ENCODE data around the gene VEPH1.

Gene VEPH1

GRCh38 chr3:157370867-157371266, 132.3 kb downstream of the VEPH1 start:
- Histone ChIP-seq H3K27ac (no peak overlapping the region), H3K4me3 (ENCODE audit: low read depth in 1 of 2, low read length in 1 of 2) (no peak overlapping the region), H3K27me3 (no peaks in the 10 kb centered on the region), H3K36me3 (no peaks in the 10 kb centered on the region), H3K4me1 (ENCODE audit: control insufficient read depth in 1 of 2, insufficient read depth in 1 of 2, low read depth in 1 of 2, low read length in 1 of 2) (no peaks in the 10 kb centered on the region), H3K9me3 (no peaks in the 10 kb centered on the region)
- TF ChIP-seq CTCF (IDR thresholded peaks at IDR 0.05): no peak

GRCh38 chr3:157369727-157370421, 133.3 kb downstream of the VEPH1 start:
- H3K9me3 ChIP-seq: no peaks in the 10 kb centered on the region
- no peak overlapping the region for H3K4me3 ChIP-seq (ENCODE audit: low read depth in 1 of 2, low read length in 1 of 2)
- TF ChIP-seq CTCF (IDR thresholded peaks at IDR 0.05): no peak
- H3K36me3 ChIP-seq: no peaks in the 10 kb centered on the region
- no peak overlapping the region for H3K27ac ChIP-seq
- H3K4me1 ChIP-seq (ENCODE audit: control insufficient read depth in 1 of 2, insufficient read depth in 1 of 2, low read depth in 1 of 2, low read length in 1 of 2): no peaks in the 10 kb centered on the region
- H3K27me3 ChIP-seq: no peaks in the 10 kb centered on the region

GRCh38 chr3:157368171-157368570, 135.0 kb downstream of the VEPH1 start:
- H3K27ac ChIP-seq: no peak overlapping the region
- H3K27me3 ChIP-seq: no peaks in the 10 kb centered on the region
- H3K4me3 ChIP-seq (ENCODE audit: low read depth in 1 of 2, low read length in 1 of 2): no peak overlapping the region
- no peaks in the 10 kb centered on the region for H3K9me3 ChIP-seq
- no peaks in the 10 kb centered on the region for H3K36me3 ChIP-seq
- H3K4me1 ChIP-seq (ENCODE audit: control insufficient read depth in 1 of 2, insufficient read depth in 1 of 2, low read depth in 1 of 2, low read length in 1 of 2): no peaks in the 10 kb centered on the region
- TF ChIP-seq CTCF (IDR thresholded peaks at IDR 0.05): no peak

- TF ChIP-seq CTCF (IDR thresholded peaks at IDR 0.05): no peak
- H3K27me3 ChIP-seq: no peaks in the 10 kb centered on the region
- H3K9me3 ChIP-seq: no peaks in the 10 kb centered on the region
- no peaks in the 10 kb centered on the region for H3K4me1 ChIP-seq (ENCODE audit: control insufficient read depth in 1 of 2, insufficient read depth in 1 of 2, low read depth in 1 of 2, low read length in 1 of 2)
- H3K27ac ChIP-seq: no peak overlapping the region
- H3K36me3 ChIP-seq: no peaks in the 10 kb centered on the region
- no peak overlapping the region for H3K4me3 ChIP-seq (ENCODE audit: low read depth in 1 of 2, low read length in 1 of 2)
Observed at GRCh38 chr3:157363393-157363792, 139.8 kb downstream of the VEPH1 start.

- H3K9me3 ChIP-seq: no peaks in the 10 kb centered on the region
- no peak overlapping the region for H3K27ac ChIP-seq
- H3K36me3 ChIP-seq: no peaks in the 10 kb centered on the region
- H3K4me3 ChIP-seq (ENCODE audit: low read depth in 1 of 2, low read length in 1 of 2): no peak overlapping the region
- H3K4me1 ChIP-seq (ENCODE audit: control insufficient read depth in 1 of 2, insufficient read depth in 1 of 2, low read depth in 1 of 2, low read length in 1 of 2): no peaks in the 10 kb centered on the region
- no peaks in the 10 kb centered on the region for H3K27me3 ChIP-seq
- TF ChIP-seq CTCF (IDR thresholded peaks at IDR 0.05): no peak
Observed at GRCh38 chr3:157362348-157362747, 140.9 kb downstream of the VEPH1 start.

All from neutrophil (primary cell).